Measurements from ENCODE around the gene USP2.
A peak's percentile ranks its signal among the peaks of the same experiment; 100 is the strongest.

USP2 gene

GRCh38 chr11:119323532-119324033 is 57.9 kb downstream of the USP2 start:
- TF ChIP-seq FOXK2 (IDR thresholded peaks at IDR 0.05) (no peak), BHLHE40 (IDR thresholded peaks at IDR 0.05; ENCODE audit: borderline replicate concordance) (no peak), TARDBP (IDR thresholded peaks at IDR 0.05) (no peak), CTBP1 (IDR thresholded peaks at IDR 0.05; ENCODE audit: borderline replicate concordance) (0 out of 2 replicates have a peak, but pooled peaks have one; percentile 24), ZNF384 (IDR thresholded peaks at IDR 0.05) (no peak), SUZ12 (IDR thresholded peaks at IDR 0.05) (no peak), HDGF (IDR thresholded peaks at IDR 0.05; ENCODE audit: borderline replicate concordance) (no peak), FOXA1 (IDR thresholded peaks at IDR 0.05) (no peak), NFRKB (IDR thresholded peaks at IDR 0.05) (no peak), LEF1 (IDR thresholded peaks at IDR 0.05; ENCODE audit: borderline replicate concordance) (no peak), FOXM1 (IDR thresholded peaks at IDR 0.05; ENCODE audit: borderline replicate concordance) (peak; percentile 67; the same call in 1 of the 2 replicates), L3MBTL2 (conservative IDR thresholded peaks at IDR 0.05) (no peak), PKNOX1 (IDR thresholded peaks at IDR 0.05) (no peak), SP1 (IDR thresholded peaks at IDR 0.05) (no peak)
- ChIA-PET POLR2A (interaction anchor here (1.3 to 2.4 kb wide), 3 partner anchors 10 to 51 kb away, joined by 5 to 16 read pairs (median 6); partner anchors contain the start of gene RNF26), CTCF (interaction anchor here (0.6 to 4.3 kb wide), 21 partner anchors 9 to 751 kb away, joined by 3 to 57 read pairs (median 3); partner anchors contain the start of genes C1QTNF5, C2CD2L and RNF26)
- peak; percentile 71 for DNase-seq (ENCODE audit: extremely low spot score)

- DNase-seq (ENCODE audit: extremely low spot score), result no peak
- ChIA-PET CTCF (interaction anchor here (0.6 to 4.3 kb wide), 12 partner anchors 9 to 752 kb away, joined by 3 to 57 read pairs (median 3); partner anchors contain the start of genes C1QTNF5 and RNF26), POLR2A (interaction anchor here (1.4 to 2.4 kb wide), 3 partner anchors 11 to 256 kb away, joined by 4 to 16 read pairs (median 6); partner anchors contain the start of genes RNF26 and VPS11)
- TF ChIP-seq LEF1 (IDR thresholded peaks at IDR 0.05; ENCODE audit: borderline replicate concordance) (no peak), FOXA1 (IDR thresholded peaks at IDR 0.05) (no peak), ZNF384 (IDR thresholded peaks at IDR 0.05) (no peak), FOXM1 (IDR thresholded peaks at IDR 0.05; ENCODE audit: borderline replicate concordance) (no peak), NFRKB (IDR thresholded peaks at IDR 0.05) (no peak), PKNOX1 (IDR thresholded peaks at IDR 0.05) (no peak)
Observed at GRCh38 chr11:119322921-119323531, 58.5 kb downstream of the USP2 start.

- no peak for DNase-seq (ENCODE audit: extremely low spot score)
- POLR2A ChIA-PET, result interaction anchor here (1.4 to 2.1 kb wide), 4 partner anchors 12 to 255 kb away, joined by 4 to 16 read pairs (median 9); partner anchors contain the start of genes RNF26 and VPS11
- TF ChIP-seq ZNF384 (IDR thresholded peaks at IDR 0.05), result no peak
- no peak for TF ChIP-seq ELF4 (IDR thresholded peaks at IDR 0.05)
- no peak for TF ChIP-seq PKNOX1 (IDR thresholded peaks at IDR 0.05)
- TF ChIP-seq SP1 (IDR thresholded peaks at IDR 0.05), result no peak
- no peak for TF ChIP-seq SUZ12 (IDR thresholded peaks at IDR 0.05)
- TF ChIP-seq HDGF (IDR thresholded peaks at IDR 0.05; ENCODE audit: borderline replicate concordance), result no peak
- no peak for TF ChIP-seq LEF1 (IDR thresholded peaks at IDR 0.05; ENCODE audit: borderline replicate concordance)
- TF ChIP-seq CTBP1 (IDR thresholded peaks at IDR 0.05; ENCODE audit: borderline replicate concordance), result no peak
- no peak for TF ChIP-seq L3MBTL2 (conservative IDR thresholded peaks at IDR 0.05)
- no peak for TF ChIP-seq BHLHE40 (IDR thresholded peaks at IDR 0.05; ENCODE audit: borderline replicate concordance)
- no peak for TF ChIP-seq TARDBP (IDR thresholded peaks at IDR 0.05)
- TF ChIP-seq FOXA1 (IDR thresholded peaks at IDR 0.05), result no peak
- TF ChIP-seq NFRKB (IDR thresholded peaks at IDR 0.05), result no peak
- TF ChIP-seq FOXM1 (IDR thresholded peaks at IDR 0.05; ENCODE audit: borderline replicate concordance), result no peak
- no peak for TF ChIP-seq ARNT (IDR thresholded peaks at IDR 0.05)
- TF ChIP-seq FOXK2 (IDR thresholded peaks at IDR 0.05), result no peak
- CTCF ChIA-PET, result interaction anchor here (0.6 to 4.3 kb wide), 6 partner anchors 9 to 113 kb away, joined by 3 to 57 read pairs (median 4); partner anchors contain the start of gene RNF26
Observed at GRCh38 chr11:119322360-119322739, 59.1 kb downstream of the USP2 start.

- POLR2A ChIA-PET, result interaction anchor here (0.6 to 2.1 kb wide), 5 partner anchors 13 to 226 kb away, joined by 3 to 11 read pairs (median 3); partner anchors contain the start of genes C1QTNF5 and RNF26
- peak; percentile 35 for DNase-seq (ENCODE audit: extremely low spot score)
- TF ChIP-seq TARDBP (IDR thresholded peaks at IDR 0.05) (no peak), HDGF (IDR thresholded peaks at IDR 0.05; ENCODE audit: borderline replicate concordance) (0 out of 2 replicates have a peak, but pooled peaks have one; percentile 88)
- CTCF ChIA-PET, result interaction anchor here (0.5 to 4.3 kb wide), 6 partner anchors 13 to 235 kb away, joined by 3 to 57 read pairs (median 4); no protein-coding TSS in a partner anchor
Observed at GRCh38 chr11:119320776-119321524, 60.5 kb downstream of the USP2 start.

- CTCF ChIA-PET, result interaction anchor here (4.3 kb wide), 1 partner anchor 18 kb away, joined by 57 read pairs; no protein-coding TSS in a partner anchor
- DNase-seq (ENCODE audit: extremely low spot score), result no peak
- no peak for TF ChIP-seq TARDBP (IDR thresholded peaks at IDR 0.05)
- TF ChIP-seq FOXK2 (IDR thresholded peaks at IDR 0.05), result no peak
- no peak for TF ChIP-seq ZNF384 (IDR thresholded peaks at IDR 0.05)
- no peak for TF ChIP-seq FOXA1 (IDR thresholded peaks at IDR 0.05)
- no peak for TF ChIP-seq FOXM1 (IDR thresholded peaks at IDR 0.05; ENCODE audit: borderline replicate concordance)
- no peak for TF ChIP-seq LEF1 (IDR thresholded peaks at IDR 0.05; ENCODE audit: borderline replicate concordance)
- TF ChIP-seq SUZ12 (IDR thresholded peaks at IDR 0.05), result no peak
- TF ChIP-seq PKNOX1 (IDR thresholded peaks at IDR 0.05), result no peak
- POLR2A ChIA-PET, result interaction anchor here (0.6 to 2.1 kb wide), 5 partner anchors 14 to 225 kb away, joined by 3 to 11 read pairs (median 3); partner anchors contain the start of gene RNF26
Observed at GRCh38 chr11:119320240-119320775, 61.2 kb downstream of the USP2 start.
